H1 (cell line): ENCODE results near the gene ZNF91. TPM values are rescaled to one million over a fixed set of nuclear protein-coding genes. Genes with fewer than 3 reads are reported as not detected.

Experiments
- CTCF ChIA-PET: fragments of 300-600 bp; sonication (Branson Sonifier 250); formaldehyde crosslinking; loops from one replicate; lab custom pipeline; 2021; ENCODE audit not compliant: partially characterized antibody; lab: Charles Lee
- POLR2A ChIA-PET: fragments of 300-600 bp; sonication (Branson Sonifier 250); formaldehyde crosslinking; loops from one replicate; lab custom pipeline; 2021; ENCODE audit warnings: inconsistent platforms; ENCODE audit not compliant: partially characterized antibody; lab: Charles Lee
- DNase-seq, 2 experiments: peaks; one replicate each; pipeline versions ENCODE4 v3.0.0 to v3.0.0-alpha.2; 2010 to 2022; ENCODE audit warnings: low spot score in 2 of 2, low read depth in 1 of 2, mixed read lengths in 1 of 2
- FAIRE-seq: peaks from 2 replicates; lab custom pipeline; 2011; peaks lifted over from hg19 to GRCh38; lab: Jason Lieb, UNC
- H2AFZ ChIP-seq: 2 replicates; pipeline ENCODE4 v1.8.1; 2012; ENCODE audit warnings: low read length, inconsistent platforms
- H2AK5ac ChIP-seq: 2 replicates; pipeline ENCODE4 v1.6.1; 2013; ENCODE audit warnings: low read depth, low read length
- H2BK120ac ChIP-seq: replicated peaks from 2 replicates; pipeline ENCODE3; 2013; ENCODE audit warnings: low read depth, low read length, inconsistent platforms
- H2BK12ac ChIP-seq: 2 replicates; pipeline ENCODE4 v1.6.1; 2013; ENCODE audit warnings: low read depth, low read length
- H2BK15ac ChIP-seq: 2 replicates; pipeline ENCODE4 v1.6.1; 2013; ENCODE audit warnings: low read length
- H2BK20ac ChIP-seq: 2 replicates; pipeline ENCODE4 v1.6.1; 2013; ENCODE audit warnings: low read length
- H2BK5ac ChIP-seq: 2 replicates; pipeline ENCODE4 v1.6.1; 2013; ENCODE audit warnings: low read depth, low read length
- H3K14ac ChIP-seq: 2 replicates; pipeline ENCODE4 v1.6.1; 2013; ENCODE audit warnings: inconsistent platforms; ENCODE audit not compliant: insufficient read length
- H3K18ac ChIP-seq: 2 replicates; pipeline ENCODE4 v1.6.1; 2013; ENCODE audit warnings: low read length; ENCODE audit errors: extremely low read depth
- H3K23ac ChIP-seq: 2 replicates; pipeline ENCODE4 v1.6.1; 2013; ENCODE audit warnings: inconsistent platforms; ENCODE audit not compliant: insufficient read length
- H3K23me2 ChIP-seq: 2 replicates; pipeline ENCODE4 v1.6.1; 2013; ENCODE audit warnings: low read depth, low read length
- H3K27ac ChIP-seq: 2 replicates; pipeline ENCODE4 v1.6.1; 2011; ENCODE audit warnings: low read depth, low read length, inconsistent platforms
- H3K27me3 ChIP-seq, 4 experiments: replicated peaks in 1 of 4; 1 replicate in 1 of 4; 2 replicates in 3 of 4; pipeline versions ENCODE4 v1.6.1 to v1.8.1; 2011 to 2013; ENCODE audit warnings: low read length in 3 of 4, mild to moderate bottlenecking in 3 of 4, inconsistent platforms in 2 of 4, mixed read lengths in 2 of 4, moderate library complexity in 1 of 4; ENCODE audit not compliant: control insufficient read depth in 3 of 4, insufficient read depth in 3 of 4; ENCODE audit errors: extremely low read depth in 1 of 4
- H3K36me3 ChIP-seq, 4 experiments: 2 replicates each; pipeline versions ENCODE4 v1.6.1 to v1.8.1; 2011 to 2013; ENCODE audit warnings: mild to moderate bottlenecking in 4 of 4, low read length in 3 of 4, moderate library complexity in 2 of 4, control low read depth in 1 of 4, inconsistent platforms in 1 of 4; ENCODE audit not compliant: insufficient read depth in 4 of 4, control insufficient read depth in 2 of 4
- H3K4ac ChIP-seq: replicated peaks from 2 replicates; pipeline ENCODE3; 2013; ENCODE audit warnings: low read length, low read depth, mixed read lengths, inconsistent platforms; ENCODE audit not compliant: insufficient read length
- H3K4me1 ChIP-seq, 4 experiments: replicated peaks in 1 of 4; 1 replicate in 1 of 4; 2 replicates in 3 of 4; pipeline versions ENCODE4 v1.6.1 to v1.8.1; 2011 to 2013; ENCODE audit warnings: low read length in 3 of 4, inconsistent platforms in 2 of 4, mixed read lengths in 1 of 4; ENCODE audit not compliant: insufficient read depth in 4 of 4, control insufficient read depth in 3 of 4
- H3K4me2 ChIP-seq, 2 experiments: 2 replicates each; pipeline versions ENCODE4 v1.6.1 to v1.8.1; 2011 to 2013; ENCODE audit warnings: low read depth in 2 of 2, low read length in 2 of 2, control low read depth in 1 of 2, inconsistent platforms in 1 of 2, mild to moderate bottlenecking in 1 of 2; ENCODE audit not compliant: insufficient read depth in 1 of 2
- H3K4me3 ChIP-seq, 4 experiments: fragments of 200-600, 300-600 bp in 1 of 4; sonication (generic), shearing (Covaris generic), sonication (Bioruptor Twin) in 1 of 4; 2 replicates each; pipeline versions ENCODE4 v1.5.1 to v1.8.1; 2011 to 2016; ENCODE audit warnings: low read length in 4 of 4, low read depth in 3 of 4, control low read depth in 2 of 4, inconsistent platforms in 2 of 4, mild to moderate bottlenecking in 2 of 4, mixed read lengths in 1 of 4, moderate library complexity in 1 of 4; ENCODE audit not compliant: insufficient read depth in 2 of 4; ENCODE audit errors: extremely low read depth in 1 of 4
- H3K56ac ChIP-seq: replicated peaks from 2 replicates; pipeline ENCODE3; 2013; ENCODE audit warnings: low read depth, mild to moderate bottlenecking, mixed read lengths, low read length, inconsistent platforms; ENCODE audit not compliant: insufficient read length
- H3K79me1 ChIP-seq: 2 replicates; pipeline ENCODE4 v1.6.1; 2013; ENCODE audit warnings: low read depth, low read length, control low read depth
- H3K79me2 ChIP-seq, 2 experiments: 2 replicates each; pipeline versions ENCODE4 v1.6.1 to v1.8.1; 2012 to 2013; ENCODE audit warnings: low read length in 2 of 2, mild to moderate bottlenecking in 2 of 2, inconsistent platforms in 1 of 2; ENCODE audit not compliant: insufficient read depth in 2 of 2, control insufficient read depth in 1 of 2
- H3K9ac ChIP-seq, 4 experiments: replicated peaks in 1 of 4; 1 replicate in 1 of 4; 2 replicates in 3 of 4; pipeline versions ENCODE4 v1.6.1 to v1.8.1; 2011 to 2013; ENCODE audit warnings: low read depth in 3 of 4, low read length in 3 of 4, control low read depth in 2 of 4, mild to moderate bottlenecking in 2 of 4, moderate library complexity in 2 of 4, inconsistent platforms in 1 of 4; ENCODE audit errors: extremely low read depth in 1 of 4
- H3K9me3 ChIP-seq, 2 experiments: 2 replicates each; pipeline versions ENCODE4 v1.6.1 to v1.8.1; 2012 to 2013; ENCODE audit warnings: mild to moderate bottlenecking in 2 of 2, moderate library complexity in 2 of 2, control low read depth in 1 of 2, inconsistent platforms in 1 of 2, low read depth in 1 of 2, low read length in 1 of 2, mixed read lengths in 1 of 2; ENCODE audit not compliant: insufficient read depth in 2 of 2
- H4K20me1 ChIP-seq, 2 experiments: replicated peaks in 1 of 2; 2 replicates each; pipeline versions ENCODE3 to v1.8.1; 2011 to 2013; ENCODE audit warnings: inconsistent platforms in 2 of 2, low read length in 2 of 2, mild to moderate bottlenecking in 1 of 2; ENCODE audit not compliant: insufficient read depth in 2 of 2, control insufficient read depth in 1 of 2
- H4K5ac ChIP-seq: 2 replicates; pipeline ENCODE4 v1.6.1; 2013; ENCODE audit warnings: low read length, low read depth, mixed read lengths, inconsistent platforms; ENCODE audit not compliant: insufficient read length
- H4K8ac ChIP-seq: 2 replicates; pipeline ENCODE4 v1.8.0; 2013; ENCODE audit warnings: mild to moderate bottlenecking, moderate library complexity, low read length, inconsistent platforms; ENCODE audit not compliant: insufficient read depth; ENCODE audit errors: extremely low read depth
- H4K91ac ChIP-seq: replicated peaks from 2 replicates; pipeline ENCODE3; 2013; ENCODE audit warnings: low read length, mixed read lengths, inconsistent platforms; ENCODE audit not compliant: insufficient read length
- CBX8 ChIP-seq: fragments of 300-800, 300-1000 bp; sonication (generic); IDR thresholded peaks from 2 replicates; pipeline ENCODE4 v1.7.1; 2016; ENCODE audit warnings: low read depth, low read length, borderline replicate concordance
- CEBPB ChIP-seq: IDR thresholded peaks from 2 replicates; pipeline ENCODE4 v1.6.1; 2012; ENCODE audit warnings: low read depth, low read length
- CHD2 ChIP-seq: IDR thresholded peaks from 2 replicates; pipeline ENCODE4 v1.6.1; 2012; ENCODE audit warnings: low read length, improper control_type of control experiment
- CTBP2 ChIP-seq: IDR thresholded peaks from 2 replicates; pipeline ENCODE4 v1.7.0; 2011; ENCODE audit warnings: borderline replicate concordance, mild to moderate bottlenecking, moderate library complexity, mixed read lengths, low read length; ENCODE audit not compliant: insufficient read depth, insufficient read length
- E2F6 ChIP-seq: IDR thresholded peaks from 2 replicates; pipeline ENCODE4 v1.6.1; 2012; ENCODE audit warnings: inconsistent platforms
- EGR1 ChIP-seq: IDR thresholded peaks from 2 replicates; pipeline ENCODE4 v1.6.1; 2011; ENCODE audit warnings: low read depth, low read length, borderline replicate concordance
- MAFK ChIP-seq: IDR thresholded peaks from 2 replicates; pipeline ENCODE4 v1.6.1; 2012; ENCODE audit warnings: low read depth, mild to moderate bottlenecking, improper control_type of control experiment, low read length
- RAD21 ChIP-seq, 2 experiments: IDR thresholded peaks in 1 of 2; conservative IDR thresholded peaks in 1 of 2; 2 replicates each; pipeline ENCODE4 v1.6.1; 2011; ENCODE audit warnings: low read depth in 2 of 2, low read length in 2 of 2, improper control_type of control experiment in 1 of 2, inconsistent platforms in 1 of 2, mild to moderate bottlenecking in 1 of 2, moderate library complexity in 1 of 2
- RXRA ChIP-seq: IDR thresholded peaks from 2 replicates; pipeline ENCODE4 v1.6.1; 2011; ENCODE audit warnings: low read depth, mild to moderate bottlenecking, low read length, moderate library complexity; ENCODE audit not compliant: insufficient read depth
- SP1 ChIP-seq: IDR thresholded peaks from 2 replicates; pipeline ENCODE4 v1.6.1; 2011; ENCODE audit warnings: low read depth, low read length
- TAF1 ChIP-seq: IDR thresholded peaks from 2 replicates; pipeline ENCODE4 v1.6.1; 2011; ENCODE audit warnings: mild to moderate bottlenecking, low read depth, low read length
- ZNF274 ChIP-seq: IDR thresholded peaks from 2 replicates; pipeline ENCODE4 v1.7.0; 2012; ENCODE audit warnings: low read length, borderline replicate concordance; ENCODE audit errors: extremely low read depth
- WGBS, 2 experiments: shearing (Covaris generic) in 1 of 2; methylation state at CpG; one replicate each; pipeline versions ENCODE4 v1.1.6 to v1.1.7; 2013 to 2015; ENCODE audit warnings: low lambda C conversion rate in 2 of 2, mixed read lengths in 2 of 2, inconsistent platforms in 1 of 2, low coverage in 1 of 2, missing lambda C conversion rate in 1 of 2; ENCODE audit not compliant: insufficient replicate concordance in 2 of 2, insufficient coverage in 1 of 2, insufficient read length in 1 of 2; ENCODE audit errors: extremely low coverage in 1 of 2, missing lambda C conversion rate in 1 of 2; 5-methylcytosine and 5-hydroxymethylcytosine counted together
- polyA plus RNA-seq, 7 experiments: library from polyadenylated mRNA; depleted of rRNA in 3 of 7; stranded (reverse) in 5 of 7; unstranded in 2 of 7; fragments of >200 nt in 5 of 7; fragments of 200-250 nt in 2 of 7; gene quantifications; 1 replicate in 5 of 7; 2 replicates in 1 of 7; 4 replicates in 1 of 7; pipeline versions ENCODE4 v1.2.1 to v1.2.3, GENCODE V29; 2011 to 2013; ENCODE audit warnings: missing spikeins in 2 of 7, mixed read lengths in 2 of 7
- total RNA-seq: library from RNA; stranded (reverse); fragmentation: NEBNext Ultra II Directional; extraction: Animal tissue kit (Norgen Biotek cat#: 25700); gene quantifications from 2 replicates; pipeline ENCODE4 v1.2.1, GENCODE V29; 2021

Gene ZNF91
- total and polyA plus RNA-seq, 2 of the 8 experiments (the other 6 are each of a cell fraction or from before 2014, with no cell fraction given): 16.5 to 35.1 TPM

GRCh38 chr19:23365222-23365621 lies 30.0 kb downstream of the ZNF91 start:
- WGBS, 2 experiments: 93% methylated on average over 3 of the region's 3 CpGs; no CpG with 5 or more reads in 1 of the 2 experiments
- H3K27me3 ChIP-seq: no peaks in the 10 kb centered on the region
- no peak overlapping the region for H3K56ac ChIP-seq
- H3K9me3 ChIP-seq: peaks cover 47 to 59% of the 10 kb centered on the region in 2 experiments
- DNase-seq (no peak), FAIRE-seq (no peak)
- H3K4me1 ChIP-seq: no peaks in the 10 kb centered on the region
- H2AK5ac ChIP-seq: no peak overlapping the region
- no peak overlapping the region for H2BK5ac ChIP-seq
- no peak overlapping the region for H2BK15ac ChIP-seq
- H3K36me3 ChIP-seq: peaks cover 0 to 57% (median 20%) of the 10 kb centered on the region in 4 experiments; a peak in 4 of 8 replicates
- no peaks in the 10 kb centered on the region for H4K20me1 ChIP-seq
- H3K4me2 ChIP-seq: no peak overlapping the region
- ChIA-PET POLR2A (no interaction called here), CTCF (no interaction called here)
- no peak overlapping the region for H3K27ac ChIP-seq
- H3K4me3 ChIP-seq: no peak overlapping the region
- H3K14ac ChIP-seq: no peak overlapping the region
- no peaks in the 10 kb centered on the region for H3K23me2 ChIP-seq
- no peak overlapping the region for H4K8ac ChIP-seq
- H3K79me2 ChIP-seq: no peaks in the 10 kb centered on the region; a peak in 1 of 4 replicates
- H2BK20ac ChIP-seq: no peak overlapping the region
- no peak overlapping the region for H4K5ac ChIP-seq
- H2AFZ ChIP-seq: no peak overlapping the region
- H4K91ac ChIP-seq: no peak overlapping the region
- H3K18ac ChIP-seq: no peak overlapping the region
- no peak overlapping the region for H3K9ac ChIP-seq
- H2BK120ac ChIP-seq: no peak overlapping the region
- H3K23ac ChIP-seq: no peak overlapping the region
- no peak overlapping the region for H3K4ac ChIP-seq
- no peaks in the 10 kb centered on the region for H3K79me1 ChIP-seq
- H2BK12ac ChIP-seq: no peak overlapping the region
- TF ChIP-seq EGR1: no peak
- no peak for TF ChIP-seq CTBP2
- no peak for TF ChIP-seq CHD2
- TF ChIP-seq SP1: no peak
- no peak for TF ChIP-seq RAD21 (IDR thresholded peaks at IDR 0.05 in 1 of 2, conservative IDR thresholded peaks at IDR 0.05 in 1 of 2; ENCODE audit: low read depth in 2 of 2, low read length in 2 of 2)
- no peak for TF ChIP-seq RXRA
- no peak for TF ChIP-seq E2F6
- TF ChIP-seq MAFK: no peak
- no peak for TF ChIP-seq ZNF274
- TF ChIP-seq TAF1: no peak
- TF ChIP-seq CBX8: no peak
- TF ChIP-seq CEBPB: no peak
